MG63 (cell line): Measurements from ENCODE around the gene PLCL2. TPM values are rescaled to one million over a fixed set of nuclear protein-coding genes. Genes with fewer than 3 reads are reported as not detected.

Source experiments
- DNase-seq: peaks from one replicate; pipeline ENCODE4 v3.0.0-alpha.2; 2020
- H3K27me3 ChIP-seq: fragments of 250-450 bp; sonication (Bioruptor Pico); 2 replicates; pipeline ENCODE4 v1.5.1; 2020; ENCODE audit warnings: mild to moderate bottlenecking, moderate library complexity
- H3K36me3 ChIP-seq: fragments of 250-450 bp; sonication (Bioruptor Pico); 2 replicates; pipeline ENCODE4 v1.5.1; 2020; ENCODE audit warnings: mild to moderate bottlenecking, moderate library complexity
- H3K4me3 ChIP-seq: fragments of 250-450 bp; sonication (Bioruptor Pico); 2 replicates; pipeline ENCODE4 v1.5.1; 2020; ENCODE audit warnings: mild to moderate bottlenecking, moderate library complexity
- H3K9me3 ChIP-seq: fragments of 250-450 bp; sonication (Bioruptor Pico); 2 replicates; pipeline ENCODE4 v1.5.1; 2020; ENCODE audit warnings: mild to moderate bottlenecking, moderate library complexity
- total RNA-seq: library from RNA; depleted of rRNA; stranded (reverse); fragments of >200 nt; shearing (Covaris generic); gene quantifications from 2 replicates; pipeline ENCODE4 v1.2.3, GENCODE V29; 2014; ENCODE audit warnings: low replicate concordance

PLCL2 gene
- total RNA-seq, 1 experiment from 2014 or later: 6.2 TPM

GRCh38 chr3:17054982-17055343 lies 170.2 kb downstream of the PLCL2 start:
- DNase-seq: no peak
- Histone ChIP-seq H3K27me3 (no peaks in the 10 kb centered on the region), H3K36me3 (no peaks in the 10 kb centered on the region), H3K4me3 (no peak overlapping the region), H3K9me3 (no peaks in the 10 kb centered on the region)

GRCh38 chr3:17055374-17056276 lies 170.9 kb downstream of the PLCL2 start:
- Histone ChIP-seq H3K27me3 (no peaks in the 10 kb centered on the region), H3K9me3 (no peaks in the 10 kb centered on the region), H3K36me3 (no peaks in the 10 kb centered on the region), H3K4me3 (no peak overlapping the region)
- DNase-seq: no peak

GRCh38 chr3:17057321-17057720 lies 172.6 kb downstream of the PLCL2 start:
- Histone ChIP-seq H3K4me3 (no peak overlapping the region), H3K27me3 (no peaks in the 10 kb centered on the region), H3K36me3 (no peaks in the 10 kb centered on the region), H3K9me3 (no peaks in the 10 kb centered on the region)
- no peak for DNase-seq

- H3K4me3 ChIP-seq: no peak overlapping the region
Measured at GRCh38 chr3:17059989-17060550, 175.3 kb downstream of the PLCL2 start.

DNA sequence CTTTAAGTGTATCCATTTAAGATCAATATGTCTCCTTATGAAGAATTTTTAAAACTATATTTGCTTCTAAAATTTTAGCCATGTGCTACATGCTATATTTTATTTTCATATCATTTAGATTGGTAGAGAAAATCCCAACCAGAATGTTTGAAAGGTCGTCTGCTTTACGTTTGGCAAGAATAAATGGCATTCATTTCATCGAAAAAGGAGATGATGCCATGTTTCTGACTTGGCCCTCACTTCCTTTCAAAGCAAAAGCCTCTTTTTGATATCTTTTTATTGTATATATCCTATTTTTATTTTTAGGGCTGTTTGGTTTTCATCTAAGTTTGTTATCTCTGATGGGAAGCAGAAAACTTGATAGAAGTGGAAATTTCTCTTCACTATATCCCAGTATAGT lies 176.2 kb downstream of the PLCL2 start:
- H3K4me3 ChIP-seq: no peak overlapping the region
- no peaks in the 10 kb centered on the region for H3K9me3 ChIP-seq
- DNase-seq: no peak
- no peaks in the 10 kb centered on the region for H3K27me3 ChIP-seq
- no peaks in the 10 kb centered on the region for H3K36me3 ChIP-seq

More at GRCh38 chr3:17059989-17060550, 175.3 kb downstream of the PLCL2 start:
- H3K36me3 ChIP-seq: no peaks in the 10 kb centered on the region
- DNase-seq: no peak
- no peaks in the 10 kb centered on the region for H3K27me3 ChIP-seq
- no peaks in the 10 kb centered on the region for H3K9me3 ChIP-seq

GRCh38 chr3:17062736-17063135 lies 178.0 kb downstream of the PLCL2 start:
- DNase-seq: no peak
- no peak overlapping the region for H3K4me3 ChIP-seq
- no peaks in the 10 kb centered on the region for H3K27me3 ChIP-seq
- no peaks in the 10 kb centered on the region for H3K36me3 ChIP-seq
- no peaks in the 10 kb centered on the region for H3K9me3 ChIP-seq

GRCh38 chr3:17063596-17063995 lies 178.8 kb downstream of the PLCL2 start:
- Histone ChIP-seq H3K4me3 (no peak overlapping the region), H3K9me3 (no peaks in the 10 kb centered on the region), H3K36me3 (no peaks in the 10 kb centered on the region), H3K27me3 (no peaks in the 10 kb centered on the region)
- DNase-seq: no peak

GRCh38 chr3:17065315-17065714 lies 180.6 kb downstream of the PLCL2 start:
- Histone ChIP-seq H3K9me3 (no peaks in the 10 kb centered on the region), H3K36me3 (no peaks in the 10 kb centered on the region), H3K4me3 (no peak overlapping the region), H3K27me3 (no peaks in the 10 kb centered on the region)
- no peak for DNase-seq

DNA sequence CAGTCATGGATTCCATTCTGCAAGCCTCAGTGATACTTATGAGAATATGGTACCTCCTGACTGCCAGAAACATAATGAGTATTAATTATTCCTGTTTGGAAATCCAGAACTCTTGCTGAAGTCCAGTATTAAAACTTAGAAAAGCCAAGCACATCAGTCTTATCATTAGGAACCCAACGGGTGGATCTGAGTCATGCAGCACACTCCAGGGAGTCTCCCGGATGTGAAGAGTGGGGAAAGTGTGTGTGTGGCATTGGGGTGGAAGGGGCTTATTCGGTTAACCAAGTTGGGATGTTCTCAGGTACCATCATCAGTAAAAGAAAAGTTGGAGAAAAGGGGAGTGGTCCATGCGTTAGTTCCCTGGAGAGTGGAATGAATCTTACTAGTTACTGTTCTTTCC lies 181.1 kb downstream of the PLCL2 start:
- no peaks in the 10 kb centered on the region for H3K36me3 ChIP-seq
- no peaks in the 10 kb centered on the region for H3K27me3 ChIP-seq
- DNase-seq: no peak
- no peaks in the 10 kb centered on the region for H3K9me3 ChIP-seq
- no peak overlapping the region for H3K4me3 ChIP-seq

DNA sequence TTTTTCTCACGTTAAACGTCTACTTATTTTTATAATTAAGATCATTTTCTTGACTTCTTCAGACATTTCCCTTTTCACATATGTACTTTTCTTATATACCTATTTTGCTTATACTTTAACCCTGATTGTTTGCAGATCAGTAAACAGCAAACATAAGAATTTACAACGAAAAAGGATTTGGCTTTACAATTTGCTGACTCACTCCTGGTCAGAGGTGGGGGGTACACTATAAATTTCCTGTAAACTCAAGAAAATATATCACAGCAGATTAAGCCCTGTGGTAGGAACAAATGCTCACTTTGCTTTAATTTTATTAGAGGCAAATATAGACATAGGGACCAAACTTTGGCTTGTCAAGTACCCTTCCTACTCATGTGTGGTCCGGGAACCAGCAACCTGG lies 185.0 kb downstream of the PLCL2 start:
- no peak for DNase-seq
- Histone ChIP-seq H3K9me3 (no peaks in the 10 kb centered on the region), H3K27me3 (no peaks in the 10 kb centered on the region), H3K36me3 (no peaks in the 10 kb centered on the region), H3K4me3 (no peak overlapping the region)

GRCh38 chr3:17070161-17070959 lies 185.6 kb downstream of the PLCL2 start:
- H3K9me3 ChIP-seq: no peaks in the 10 kb centered on the region
- H3K36me3 ChIP-seq: no peaks in the 10 kb centered on the region
- peak; percentile 74 for DNase-seq
- H3K27me3 ChIP-seq: no peaks in the 10 kb centered on the region
- H3K4me3 ChIP-seq: no peak overlapping the region

- H3K4me3 ChIP-seq: no peak overlapping the region
- H3K36me3 ChIP-seq: no peaks in the 10 kb centered on the region
- H3K27me3 ChIP-seq: no peaks in the 10 kb centered on the region
- no peaks in the 10 kb centered on the region for H3K9me3 ChIP-seq
- no peak for DNase-seq
Measured at GRCh38 chr3:17074559-17074958, 189.8 kb downstream of the PLCL2 start.

- Histone ChIP-seq H3K9me3 (no peaks in the 10 kb centered on the region), H3K27me3 (no peaks in the 10 kb centered on the region), H3K36me3 (no peaks in the 10 kb centered on the region), H3K4me3 (no peak overlapping the region)
- DNase-seq: no peak
Measured at GRCh38 chr3:17075358-17075757, 190.6 kb downstream of the PLCL2 start.

GRCh38 chr3:17075907-17076306 lies 191.2 kb downstream of the PLCL2 start:
- no peak overlapping the region for H3K4me3 ChIP-seq
- H3K27me3 ChIP-seq: no peaks in the 10 kb centered on the region
- no peaks in the 10 kb centered on the region for H3K9me3 ChIP-seq
- H3K36me3 ChIP-seq: no peaks in the 10 kb centered on the region
- DNase-seq: no peak

DNA sequence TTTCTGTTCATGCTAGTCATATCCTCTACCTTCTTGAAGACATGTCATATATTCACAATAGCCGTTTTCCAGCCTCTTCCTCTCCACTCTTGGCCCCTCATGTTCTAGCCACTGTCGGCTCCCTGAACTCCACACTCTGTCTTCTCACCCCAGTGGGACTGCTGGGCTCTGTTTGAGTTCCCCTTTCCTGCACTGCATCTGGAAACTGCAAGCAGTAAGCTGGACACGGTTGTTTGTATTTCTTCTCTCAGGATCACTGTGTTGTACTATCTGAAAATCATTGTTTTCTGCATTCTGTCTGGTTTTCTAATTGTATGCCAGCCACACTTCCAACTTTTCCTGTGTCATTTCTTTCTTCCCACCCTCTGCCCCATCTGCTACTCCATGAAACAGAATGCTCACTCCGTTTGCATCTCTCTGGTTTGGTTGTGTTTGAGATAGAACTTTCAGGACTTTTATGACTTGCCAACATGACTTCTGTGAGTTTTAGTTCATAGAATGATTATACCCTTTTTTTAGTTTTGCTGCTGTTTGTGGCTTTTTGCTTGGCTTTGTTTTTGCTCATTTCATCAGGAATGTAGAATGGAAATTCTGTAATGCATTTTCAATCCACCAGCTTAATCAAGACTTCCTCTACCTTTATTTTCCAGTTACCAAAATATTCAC lies 192.3 kb downstream of the PLCL2 start:
- no peak for DNase-seq
- Histone ChIP-seq H3K36me3 (no peaks in the 10 kb centered on the region), H3K9me3 (no peaks in the 10 kb centered on the region), H3K27me3 (no peaks in the 10 kb centered on the region), H3K4me3 (no peak overlapping the region)

DNA sequence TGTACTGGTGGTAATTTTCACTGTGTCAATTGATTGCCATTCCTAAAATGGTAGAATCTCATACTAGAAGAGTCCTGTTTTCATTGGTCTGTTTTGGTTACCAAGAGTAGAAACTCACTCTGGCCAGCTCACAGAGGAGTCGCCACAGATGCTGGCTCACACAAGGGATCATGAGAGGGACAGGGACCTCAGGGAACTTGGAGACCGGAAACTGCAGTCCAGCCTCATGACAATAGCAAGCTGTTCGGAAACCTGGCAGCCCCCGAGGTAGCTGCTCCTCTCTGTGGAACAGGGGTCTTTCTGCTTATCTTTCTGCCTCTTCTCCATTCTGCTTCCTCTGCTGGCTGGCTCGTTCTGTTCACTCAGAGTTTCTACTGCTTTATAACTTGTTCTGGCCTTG lies 192.9 kb downstream of the PLCL2 start:
- no peaks in the 10 kb centered on the region for H3K36me3 ChIP-seq
- no peak for DNase-seq
- no peaks in the 10 kb centered on the region for H3K27me3 ChIP-seq
- no peaks in the 10 kb centered on the region for H3K9me3 ChIP-seq
- H3K4me3 ChIP-seq: no peak overlapping the region

DNA sequence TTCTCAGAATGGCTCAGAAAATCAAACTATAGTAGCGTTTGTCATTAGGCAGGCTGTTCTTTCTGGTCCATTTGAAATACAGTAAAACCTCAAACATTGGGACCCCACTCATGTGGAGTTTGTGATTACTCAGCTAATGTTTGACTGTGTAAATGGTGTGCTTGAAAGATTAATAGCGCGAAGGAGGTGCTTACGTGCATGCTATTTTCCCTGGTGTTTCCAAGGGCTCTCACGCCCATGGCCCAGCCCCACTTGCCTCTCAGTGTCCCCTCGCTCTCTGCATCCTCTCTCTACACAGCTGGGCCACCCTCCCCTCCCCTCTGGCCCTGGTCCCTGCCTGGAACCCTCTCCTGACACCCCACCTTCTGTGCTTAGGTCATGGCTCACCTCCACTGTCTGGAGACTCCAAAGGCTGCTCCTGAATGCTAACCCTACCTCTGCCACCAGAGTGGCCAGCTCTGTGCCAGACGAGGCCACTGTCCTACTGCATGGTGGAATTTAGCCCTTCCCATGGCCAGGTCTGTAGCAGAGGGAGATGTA lies 194.2 kb downstream of the PLCL2 start:
- DNase-seq: no peak
- H3K27me3 ChIP-seq: no peaks in the 10 kb centered on the region
- no peaks in the 10 kb centered on the region for H3K9me3 ChIP-seq
- no peak overlapping the region for H3K4me3 ChIP-seq
- H3K36me3 ChIP-seq: no peaks in the 10 kb centered on the region
